T-helper 1 cell (primary cell): ENCODE results near the gene SREBF2.
"Not testable (repeated sequence)": the region's sequence is repeated elsewhere in the genome, so short reads cannot be mapped to it uniquely, and the experiment has no call there.

Experiments used
- DNase-seq, 5 donors: peaks; one replicate each; pipeline ENCODE4 v3.0.0-alpha.2; 2012 to 2020

The SREBF2 gene

DNA sequence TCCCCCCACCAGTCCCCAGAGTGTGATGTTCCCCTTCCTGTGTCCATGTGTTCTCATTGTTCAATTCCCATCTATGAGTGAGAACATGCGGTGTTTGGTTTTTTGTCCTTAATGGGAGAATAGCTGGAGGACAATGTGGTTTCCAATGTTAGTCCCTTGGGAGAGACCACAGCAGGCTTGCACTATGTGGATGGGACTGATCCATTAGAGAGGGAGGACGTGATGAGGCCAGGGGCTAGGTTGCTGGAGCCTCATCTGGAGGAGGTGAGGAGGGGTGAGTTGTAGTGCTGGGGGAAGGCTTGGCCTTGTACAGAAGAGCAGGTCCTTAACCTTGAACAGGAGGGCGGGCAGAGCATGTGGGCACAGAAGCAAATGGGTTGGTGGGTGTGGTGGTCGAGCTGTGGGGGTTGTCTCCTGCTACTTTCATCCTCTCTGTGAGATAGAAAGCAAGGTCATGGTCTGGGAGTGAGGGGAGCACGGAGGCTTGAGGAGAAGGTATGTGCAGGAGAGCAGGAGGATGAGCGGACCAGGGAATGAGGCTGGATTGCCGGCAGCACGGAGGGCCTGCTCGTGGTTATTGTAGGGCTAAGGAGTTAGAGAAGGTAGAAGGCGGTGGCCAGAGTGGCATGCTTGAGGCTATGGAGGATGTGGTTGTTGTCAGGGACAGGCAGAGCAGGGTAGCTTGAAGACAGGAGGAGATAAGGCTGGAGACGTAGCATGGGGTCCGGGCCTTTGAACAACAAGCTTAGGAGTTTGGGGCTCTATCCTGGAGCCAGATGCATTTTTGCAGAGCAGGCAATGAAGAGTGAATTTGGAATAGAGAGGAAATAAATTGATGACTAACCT lies 11.2 kb upstream of the SREBF2 start:
- DNase-seq = no peak

DNA sequence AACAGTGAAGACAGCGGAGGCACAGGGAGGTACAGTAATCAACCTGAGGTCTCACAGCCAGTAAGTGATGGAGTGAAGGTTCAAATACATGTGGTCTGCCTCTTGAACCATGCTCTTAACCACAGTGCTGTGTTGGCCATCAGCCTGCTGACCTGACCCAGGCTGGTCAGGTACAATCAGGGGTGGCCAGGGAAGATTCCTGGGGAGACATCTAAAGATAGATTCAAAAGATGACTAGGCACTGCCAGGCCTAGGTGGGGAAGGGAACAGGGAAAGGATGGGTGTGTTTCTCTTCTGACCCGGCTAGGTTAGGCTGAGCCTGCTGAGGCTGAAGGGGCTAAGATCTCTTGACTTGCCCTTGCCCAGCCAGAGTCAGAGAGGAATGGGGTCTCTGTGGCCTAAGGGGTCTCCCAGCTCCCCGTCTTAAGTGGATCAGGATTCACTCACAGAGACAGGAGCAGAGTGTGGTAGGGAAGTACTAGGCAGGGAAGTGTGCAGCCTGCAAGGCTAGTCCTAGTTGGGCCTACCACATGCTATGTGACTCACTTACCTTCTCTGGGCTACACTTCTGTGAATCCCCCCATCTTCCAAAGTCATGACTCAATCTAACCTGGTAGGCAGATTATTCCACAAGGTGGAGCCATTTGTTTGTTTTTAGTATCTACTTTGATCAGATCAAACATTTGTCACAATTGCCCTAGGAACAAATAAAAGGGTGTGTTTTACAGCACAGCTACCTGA lies 10.4 kb upstream of the SREBF2 start:
- peak in 2 of 5 donors; percentile 23 to 58 for DNase-seq

DNA sequence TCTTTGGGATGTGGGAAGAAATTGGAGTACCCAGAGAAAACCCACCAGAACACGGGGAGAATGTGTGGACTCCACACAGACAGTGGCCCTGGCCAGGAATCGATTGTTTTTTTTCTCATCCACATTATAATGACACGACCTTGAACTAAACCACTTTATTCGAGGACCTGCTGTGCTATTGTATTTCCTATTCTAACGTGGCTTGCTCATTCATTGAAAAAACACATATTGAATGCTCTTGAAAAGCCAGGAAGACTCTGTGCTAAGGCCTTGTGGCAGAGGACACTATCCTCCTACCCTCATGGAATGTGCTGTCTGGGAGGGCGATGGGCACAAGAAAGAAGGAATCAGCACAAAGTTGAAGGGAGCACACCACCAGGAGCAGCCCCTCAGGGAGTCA lies 9.1 kb upstream of the SREBF2 start:
- DNase-seq = no peak

DNA sequence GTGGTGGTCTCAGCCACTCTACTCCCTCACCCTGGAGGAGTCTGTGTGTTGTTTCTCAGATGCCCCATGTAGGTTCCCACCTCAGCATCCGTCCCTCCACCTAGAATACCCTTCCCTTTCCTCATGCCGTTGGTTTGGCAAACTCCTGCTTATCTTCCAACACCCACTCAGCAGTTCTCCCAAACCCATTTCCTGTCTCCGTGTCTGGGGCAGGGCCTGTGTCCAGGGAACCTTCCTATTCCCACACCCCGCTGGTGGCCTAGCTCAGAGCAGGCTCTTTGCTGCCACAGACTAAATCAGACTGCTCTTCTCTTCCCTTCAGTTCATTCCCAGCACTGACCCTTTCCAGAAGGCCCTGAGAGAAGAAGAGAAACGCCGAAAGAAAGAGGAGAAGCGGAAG lies 7.5 kb upstream of the SREBF2 start:
- DNase-seq = no peak

DNA sequence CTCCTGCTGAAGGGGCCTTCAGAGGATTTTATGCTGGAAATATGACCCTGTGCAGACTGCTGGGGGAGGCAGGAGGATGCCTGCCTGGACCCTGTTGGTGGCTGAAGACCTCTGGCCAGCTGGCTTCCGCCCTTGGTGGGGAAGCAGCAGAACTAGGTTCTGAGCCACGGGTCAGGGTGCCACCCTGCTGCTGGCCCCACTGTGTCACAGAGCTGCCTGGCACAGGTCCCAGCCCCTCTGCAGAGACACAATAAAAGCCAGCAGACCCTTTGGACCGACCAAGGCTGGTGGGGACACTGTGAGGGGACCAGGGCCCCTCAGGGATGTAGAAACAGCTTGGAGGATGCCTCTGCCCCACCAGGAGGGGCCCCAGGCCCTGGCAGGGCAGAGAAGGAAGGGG lies 6.9 kb upstream of the SREBF2 start:
- no peak for DNase-seq

DNA sequence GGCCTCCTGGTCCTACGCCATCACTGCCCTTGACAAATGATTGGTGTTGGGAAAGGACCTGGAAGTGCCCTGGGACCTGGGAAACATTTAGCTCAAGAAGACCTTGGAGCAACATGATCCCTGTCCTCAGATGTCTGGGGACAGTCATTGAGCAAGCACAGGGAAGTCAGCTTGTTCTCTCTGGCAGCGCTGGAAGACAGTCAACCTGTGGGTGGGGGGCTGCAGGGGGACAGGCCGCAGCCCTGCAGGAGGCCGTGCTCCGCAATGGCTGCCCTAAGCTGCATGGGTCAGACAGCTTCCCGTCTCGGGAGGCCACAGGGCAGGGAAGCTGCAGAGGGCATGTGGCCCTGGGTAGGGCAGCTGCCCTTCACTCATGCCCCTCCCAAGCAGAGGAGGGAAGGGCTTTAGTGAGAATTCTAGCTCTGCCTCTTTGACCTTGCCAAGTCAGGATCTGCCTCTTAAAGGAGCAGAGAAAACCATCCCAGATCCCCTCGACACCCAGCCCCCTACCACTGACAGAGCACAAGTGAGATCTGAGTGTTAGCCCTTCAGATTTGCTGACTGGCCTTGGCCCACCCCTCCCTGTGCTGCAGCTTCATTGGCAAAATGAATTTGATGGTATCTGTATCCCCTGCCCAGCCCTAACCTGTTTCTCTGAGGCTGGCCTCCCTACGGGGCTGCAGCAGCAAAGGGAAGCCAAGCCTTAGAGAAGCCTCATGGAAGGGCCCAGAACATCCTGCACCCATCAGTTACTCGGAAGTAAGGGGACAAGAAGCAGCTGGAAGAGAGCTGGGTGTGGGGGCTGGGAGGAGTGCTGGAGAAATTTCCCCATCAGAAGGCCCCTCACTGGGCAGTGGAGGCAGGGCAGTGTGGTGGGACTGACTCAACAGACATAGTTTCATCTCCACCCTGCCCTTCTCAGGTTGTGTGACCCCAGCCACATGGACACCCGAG lies 6.2 kb upstream of the SREBF2 start:
- no peak for DNase-seq

DNA sequence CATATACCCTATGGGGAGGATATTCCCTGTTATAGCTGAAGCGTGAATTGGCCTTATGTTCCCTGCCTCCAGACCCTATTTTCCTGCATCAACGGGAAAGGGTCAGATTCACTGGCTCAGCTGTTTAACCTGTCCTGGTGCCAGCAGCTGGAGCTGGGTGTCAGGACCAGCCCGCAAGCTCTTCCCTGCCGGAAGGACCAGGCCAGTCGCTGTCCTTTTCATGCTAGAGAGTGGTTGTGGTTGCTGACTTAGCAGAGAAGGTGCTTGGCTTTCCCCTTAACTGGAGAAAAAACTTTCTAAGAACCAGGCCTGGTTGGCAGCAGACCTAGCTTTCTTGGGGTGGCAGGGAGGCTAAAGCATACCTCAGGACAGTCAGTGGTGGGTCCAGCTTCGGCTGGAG lies 5.2 kb upstream of the SREBF2 start:
- DNase-seq = no peak

DNA sequence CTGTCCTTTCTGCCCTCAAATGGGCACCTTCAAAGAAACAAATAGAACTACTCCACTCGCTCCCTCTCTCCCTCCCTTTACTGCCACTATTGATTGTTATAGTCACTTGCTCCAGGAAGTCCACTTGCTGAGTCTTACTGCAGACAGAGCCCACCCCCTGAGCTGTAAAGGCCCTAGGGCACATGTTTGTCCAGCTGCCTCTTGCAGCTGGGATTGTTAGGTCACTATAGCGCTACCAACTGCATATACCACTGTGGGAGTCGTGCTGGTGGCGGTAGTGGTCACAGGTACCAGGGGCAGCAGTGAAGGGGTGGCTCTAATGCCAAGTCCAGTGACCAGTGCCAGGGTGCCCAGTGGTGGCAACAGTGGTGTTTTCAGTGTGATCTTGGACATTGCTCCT lies 4.4 kb upstream of the SREBF2 start:
- DNase-seq = no peak

DNA sequence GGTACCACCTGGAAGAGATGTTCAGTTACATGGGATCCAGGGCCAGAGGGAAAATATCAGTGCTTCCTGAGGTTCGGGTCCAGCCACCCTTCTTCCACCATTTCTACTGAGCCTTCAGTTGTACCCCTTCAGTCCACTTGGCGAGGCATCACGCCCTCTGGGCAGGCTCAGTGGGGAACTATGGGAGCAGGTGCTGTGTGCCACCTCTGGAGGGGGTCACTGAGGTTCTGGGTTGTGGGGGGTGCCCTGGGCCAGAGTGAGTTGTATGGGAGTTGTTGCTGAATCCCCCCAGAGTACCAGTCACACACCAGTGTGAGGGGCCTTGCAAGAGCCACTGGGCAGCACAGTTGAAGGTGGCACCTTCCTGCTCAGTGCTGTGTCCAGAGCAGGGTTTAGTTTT lies 2.7 kb upstream of the SREBF2 start:
- DNase-seq = no peak

DNA sequence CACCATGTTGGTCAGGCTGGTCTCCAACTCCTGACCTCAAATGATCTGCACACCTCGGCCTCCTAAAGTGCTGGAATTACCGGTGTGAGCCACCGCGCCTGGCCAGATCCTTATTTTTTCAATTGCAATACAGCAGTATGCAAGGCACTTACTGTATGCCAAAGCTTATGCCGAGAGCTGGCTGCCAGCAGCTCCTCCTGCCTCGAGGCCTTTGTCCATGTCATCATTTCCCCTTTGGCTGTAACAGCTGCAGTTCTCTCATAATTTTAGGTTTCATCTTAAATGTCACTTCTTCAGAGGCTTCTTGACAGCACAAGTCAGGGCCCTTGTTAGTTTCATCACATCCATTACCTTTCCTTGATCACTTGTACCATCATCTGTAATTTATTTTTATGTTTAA lies 1.5 kb upstream of the SREBF2 start:
- peak in 1 of 5 donors; percentile 28 for DNase-seq

DNA sequence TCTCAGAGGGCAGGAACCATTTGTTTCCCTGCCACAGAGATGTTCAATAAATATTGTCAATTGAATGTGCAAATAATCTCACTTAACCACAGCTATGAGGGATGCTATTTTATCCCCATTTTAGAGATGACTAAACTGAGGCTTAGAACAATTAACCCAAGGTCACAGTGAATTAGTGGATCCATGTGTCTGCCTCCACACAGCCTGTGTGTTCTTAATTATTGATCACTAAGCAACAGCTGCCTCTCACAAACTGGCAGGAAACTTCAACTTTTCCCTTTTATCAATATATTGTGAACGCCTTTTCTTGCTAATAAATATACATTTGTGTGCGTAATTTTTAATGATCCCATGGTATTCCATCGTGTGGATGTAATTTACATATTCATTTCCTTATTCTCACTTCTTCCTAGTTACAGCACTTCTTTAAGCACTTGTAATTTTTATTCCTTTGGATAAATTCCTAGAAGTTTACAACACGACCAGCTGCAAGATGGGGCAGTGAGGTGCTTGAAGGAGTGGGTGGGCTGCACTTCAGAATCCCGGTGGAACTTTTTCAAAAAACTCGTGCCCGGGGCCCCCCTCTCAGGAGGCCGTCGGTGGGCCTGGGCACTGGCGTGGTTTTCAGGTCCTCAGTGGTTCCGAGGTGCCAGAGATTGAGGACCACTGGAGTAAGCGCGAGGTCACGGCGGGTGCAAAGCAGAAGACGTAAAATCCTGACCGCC lies 915 bp upstream of the SREBF2 start:
- no peak for DNase-seq

DNA sequence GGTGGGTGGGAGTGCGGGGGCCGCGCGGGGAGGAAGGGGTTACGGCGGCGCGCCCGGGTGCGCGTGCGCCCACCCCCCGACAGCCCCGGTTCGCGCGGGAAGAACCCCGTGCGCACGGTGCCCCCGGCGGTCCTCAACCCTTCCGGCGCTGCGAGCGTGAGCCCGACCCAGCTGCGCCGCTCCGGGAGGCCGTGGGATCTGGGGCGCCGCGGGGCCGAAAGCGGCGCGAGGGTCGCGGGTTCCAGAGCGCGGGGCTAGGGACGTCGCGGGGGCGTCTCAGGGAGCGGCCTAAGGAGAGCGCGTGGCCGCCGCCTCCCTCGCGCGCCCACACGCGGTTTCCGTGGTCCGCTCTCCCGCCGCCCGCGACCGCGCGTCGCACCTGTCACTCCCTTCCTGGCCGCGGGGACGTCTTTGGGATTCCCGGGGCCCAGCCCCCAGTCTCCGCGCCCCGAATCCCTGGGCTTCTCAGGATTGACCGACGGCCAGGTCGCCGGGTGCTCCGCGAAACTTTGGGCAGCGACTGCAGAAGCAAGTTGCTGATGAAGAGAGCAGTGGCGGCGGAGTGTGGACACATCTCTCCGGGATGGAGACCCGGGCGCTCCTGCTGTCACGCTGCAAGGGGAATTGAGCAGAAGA lies 582 bp downstream of the SREBF2 start:
- DNase-seq = peak; percentile 21 to 52 (median 33)

DNA sequence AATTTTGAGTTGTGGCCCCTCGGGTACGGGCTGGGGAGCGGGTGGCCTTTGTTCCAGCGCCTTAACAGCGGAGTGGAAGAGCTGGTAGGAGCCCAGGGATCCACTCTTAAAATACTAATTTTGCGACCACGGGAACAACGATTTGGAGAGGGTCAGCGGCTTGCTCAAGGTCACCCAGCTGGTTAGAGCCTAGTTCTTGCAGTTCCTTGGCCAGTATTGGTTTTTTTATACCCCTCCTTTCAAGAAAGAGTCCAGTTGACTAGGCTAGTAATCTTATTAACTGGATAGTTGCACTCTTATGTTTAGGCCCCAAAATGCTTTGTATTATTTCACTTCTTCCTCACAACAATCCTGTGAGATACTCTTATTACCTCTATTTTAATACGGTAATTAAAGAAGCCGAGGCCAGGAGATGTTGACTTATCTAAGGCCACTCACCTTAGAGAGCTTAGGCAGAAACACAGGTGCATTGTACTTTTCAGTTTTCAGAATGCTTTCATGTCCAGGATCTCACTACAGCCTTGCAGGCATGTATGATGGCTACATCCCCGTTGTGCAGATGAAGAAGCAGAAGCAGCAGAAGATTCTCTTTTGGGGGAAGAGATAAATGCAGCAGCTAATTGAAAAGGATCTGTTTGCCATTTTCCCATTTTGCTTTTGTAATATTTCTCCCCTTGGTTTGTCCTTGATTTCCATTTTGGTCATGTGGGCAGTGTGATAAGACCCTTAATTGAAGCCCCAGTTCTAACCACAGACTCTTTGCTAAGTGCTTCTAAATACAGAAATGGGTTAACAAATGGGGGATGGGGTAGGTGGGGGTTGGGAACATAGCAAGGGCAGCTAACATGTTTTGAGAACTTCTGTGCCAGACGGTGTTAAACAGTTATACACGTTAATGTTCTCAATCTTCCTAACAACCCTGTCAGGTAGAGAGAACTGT lies 1.4 kb downstream of the SREBF2 start:
- no peak for DNase-seq

DNA sequence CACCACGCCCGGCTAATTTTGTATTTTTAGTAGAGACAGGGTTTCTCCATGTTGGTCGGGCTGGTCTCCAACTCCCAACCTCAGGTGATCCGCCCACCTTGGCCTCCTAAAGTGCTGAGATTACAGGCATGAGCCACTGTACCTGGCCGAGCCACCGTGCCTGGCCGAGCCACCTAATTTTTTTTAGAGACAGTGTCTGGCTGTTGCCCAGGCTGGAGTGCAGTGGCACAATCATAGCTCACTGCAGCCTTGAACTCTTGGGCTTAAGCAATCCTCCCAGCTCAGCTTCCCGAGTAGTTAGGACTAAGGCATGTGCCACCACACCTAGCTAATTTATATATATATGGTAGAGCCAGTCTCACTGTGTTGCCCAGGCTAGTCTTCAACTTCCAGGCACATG lies 2.6 kb downstream of the SREBF2 start:
- DNase-seq = not testable (repeated sequence)

DNA sequence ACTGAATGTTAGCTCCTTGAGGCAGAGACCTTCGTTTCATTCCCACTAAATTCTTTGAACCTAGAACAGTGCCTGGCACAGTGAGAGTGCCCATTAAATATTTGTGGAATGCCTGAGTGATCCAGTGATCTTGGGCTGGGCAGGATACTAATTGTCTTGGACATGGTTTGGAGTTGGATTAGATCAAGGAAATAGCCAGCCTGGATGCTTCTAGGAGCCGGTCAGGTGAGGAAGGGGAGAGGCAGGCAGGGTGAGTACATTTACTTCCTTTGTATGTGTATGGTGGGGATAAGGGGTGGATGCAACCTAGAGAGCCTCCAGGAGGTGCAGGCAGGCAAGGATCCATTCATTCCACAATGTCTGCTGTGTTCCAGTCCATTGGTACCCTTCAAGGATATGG lies 3.6 kb downstream of the SREBF2 start:
- no peak for DNase-seq

DNA sequence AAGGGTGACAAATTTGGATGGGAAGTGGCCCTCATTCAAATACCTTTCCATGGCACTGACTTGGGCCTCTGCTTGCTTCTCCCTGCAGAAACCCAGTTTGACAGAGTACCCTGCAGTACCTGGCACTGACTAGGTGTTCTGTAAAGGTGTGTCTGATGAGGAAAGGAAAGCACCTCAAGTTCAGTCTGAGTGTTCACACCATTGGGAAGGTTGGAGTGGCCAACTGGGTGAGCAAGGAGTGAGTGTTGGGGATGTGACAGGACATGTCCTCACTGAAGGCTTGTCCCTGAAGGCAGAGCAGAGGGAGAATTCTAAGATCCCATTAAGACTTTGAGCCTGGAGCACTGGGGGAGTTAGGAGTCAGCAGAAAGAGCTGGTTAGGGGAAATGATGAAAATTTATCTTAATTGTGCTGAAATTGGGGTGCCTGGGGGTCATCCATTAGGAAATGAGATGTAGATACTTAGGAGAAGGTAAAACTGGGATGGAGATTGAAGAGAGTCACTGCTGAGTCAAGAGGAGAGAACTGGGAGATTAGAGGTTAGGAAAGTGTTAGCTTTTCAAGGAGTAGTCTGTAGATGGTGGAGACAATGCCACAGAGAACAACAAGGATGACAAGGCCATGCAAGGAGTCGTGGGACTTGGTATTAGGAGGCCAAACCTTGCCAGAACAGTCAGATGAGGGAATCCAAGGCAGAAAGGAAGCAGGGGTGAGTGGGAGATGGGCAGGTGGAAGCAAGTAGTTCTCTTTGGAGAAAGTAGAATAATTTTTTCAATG lies 6.1 kb downstream of the SREBF2 start:
- DNase-seq = no peak

DNA sequence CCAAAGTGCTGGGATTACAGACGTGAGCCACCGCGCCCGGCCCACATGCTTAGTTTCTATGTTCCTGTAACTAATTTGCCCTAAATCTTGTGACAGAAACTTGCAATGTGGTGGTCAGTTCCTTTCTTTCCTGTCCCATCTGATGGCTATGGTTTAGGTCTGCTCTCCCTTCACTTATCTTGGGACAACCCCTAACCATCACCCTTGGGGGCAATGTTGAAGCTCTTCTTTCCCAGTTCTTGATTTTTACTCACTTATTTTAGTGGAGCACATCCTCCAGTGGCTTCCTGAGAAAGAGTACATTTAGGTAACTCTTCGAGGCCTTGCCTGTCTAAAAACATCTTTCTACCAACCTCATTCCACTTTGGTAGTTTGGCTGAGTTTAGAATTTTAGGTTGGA lies 7.3 kb downstream of the SREBF2 start:
- no peak for DNase-seq

DNA sequence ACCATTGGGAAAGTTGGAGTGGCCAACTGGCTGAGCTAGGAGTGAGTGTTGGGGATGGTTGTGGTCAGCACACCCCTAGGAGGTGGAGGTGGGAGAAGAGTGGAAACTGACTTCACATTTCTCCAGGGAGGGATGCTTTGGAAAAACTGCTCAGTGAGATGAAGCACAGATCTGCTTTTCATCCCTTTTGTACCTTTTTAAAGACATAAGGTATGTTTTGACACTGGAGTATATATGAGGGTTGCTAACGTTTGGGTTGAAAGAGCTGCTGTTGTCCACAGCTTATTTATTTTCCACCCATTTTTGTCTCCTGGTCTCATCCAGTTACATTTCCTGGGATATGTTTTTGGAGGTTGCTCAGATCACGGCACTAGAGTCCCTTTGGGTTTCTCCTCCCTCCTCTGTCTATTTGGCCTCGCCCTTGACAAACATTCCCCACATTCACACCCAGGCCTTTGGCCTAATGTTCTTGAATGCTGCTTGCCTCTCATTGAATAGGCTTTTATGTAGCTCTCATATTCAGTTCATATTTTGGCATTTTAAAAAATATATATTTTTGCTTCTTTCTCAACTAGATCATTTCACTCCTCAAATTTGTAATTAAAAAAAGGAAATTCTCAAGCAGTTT lies 8.3 kb downstream of the SREBF2 start:
- no peak for DNase-seq
